Glomerular endothelial cell (primary cell): ENCODE results near the gene ADAMTSL1. TPM values are rescaled to one million over a fixed set of nuclear protein-coding genes. Genes with fewer than 3 reads are reported as not detected.

ENCODE experiments used
- DNase-seq: peaks from one replicate; pipeline ENCODE4 v3.0.0-alpha.2; 2011; ENCODE audit warnings: low read depth, low spot score; ENCODE audit errors: extremely low read depth
- total RNA-seq: library from RNA; depleted of rRNA; stranded (reverse); fragments of >200 nt; gene quantifications from 2 replicates; pipeline ENCODE4 v1.2.3, GENCODE V29; 2015

The ADAMTSL1 gene
- total RNA-seq, 1 donor from 2014 or later = 17.2 TPM

DNA sequence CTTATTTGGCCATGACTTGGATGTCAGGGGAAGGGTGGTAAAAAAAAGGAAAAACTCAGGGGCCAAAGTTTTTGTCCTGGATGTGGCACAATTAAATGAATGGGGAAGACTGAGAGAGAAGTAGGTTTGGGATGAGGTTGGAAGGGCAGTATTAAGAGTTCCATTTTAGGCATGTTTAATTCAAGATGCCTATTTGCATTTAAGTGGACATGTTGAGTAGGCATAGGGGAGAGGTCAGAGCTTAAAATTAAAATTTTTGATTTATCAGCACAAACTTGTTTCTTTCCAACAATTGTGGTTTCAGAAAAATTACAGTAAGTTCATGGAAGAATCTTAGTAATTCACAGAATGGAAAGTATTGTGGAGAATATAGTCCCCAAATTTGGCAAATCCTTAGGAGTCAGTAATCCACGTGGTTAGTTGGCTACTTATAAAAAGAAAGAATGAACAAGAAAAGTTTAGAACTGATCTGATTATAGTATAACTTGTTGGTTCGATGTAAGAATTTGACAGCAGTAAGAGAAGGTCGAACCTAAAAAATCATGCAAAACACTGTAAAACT lies 293.1 kb downstream of the ADAMTSL1 start:
- DNase-seq = no peak

DNA sequence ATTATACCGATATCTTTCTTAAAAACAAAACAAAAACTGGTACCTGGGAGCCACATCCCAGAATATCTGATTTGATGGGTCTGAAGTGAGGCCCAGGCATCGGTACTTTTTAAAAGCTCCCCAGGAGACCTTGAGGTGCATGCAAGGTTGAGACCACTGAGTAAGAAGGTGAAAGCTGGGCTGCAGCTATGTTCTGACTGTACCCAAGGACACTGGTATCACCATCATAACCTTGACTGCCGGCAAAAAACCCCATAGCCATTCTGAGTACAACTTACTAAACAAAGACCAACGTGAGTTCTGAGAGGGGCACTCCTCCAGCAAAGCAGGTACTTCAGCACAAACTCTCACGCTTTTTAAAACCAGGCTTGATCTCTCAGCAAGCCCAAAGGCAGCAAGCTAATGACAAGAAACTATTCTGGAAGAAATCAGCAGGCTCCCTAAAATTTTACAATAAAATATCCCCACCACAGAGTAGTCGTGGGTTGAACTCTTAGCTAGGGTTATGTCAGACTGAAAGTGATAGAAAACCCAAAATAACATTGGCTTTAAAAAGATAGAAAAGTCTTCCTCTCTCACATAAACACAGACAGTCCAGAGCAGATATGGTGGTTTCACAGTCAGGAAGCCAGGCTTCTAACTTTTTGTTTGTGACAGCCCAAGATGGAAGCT lies 295.1 kb downstream of the ADAMTSL1 start:
- no peak for DNase-seq

DNA sequence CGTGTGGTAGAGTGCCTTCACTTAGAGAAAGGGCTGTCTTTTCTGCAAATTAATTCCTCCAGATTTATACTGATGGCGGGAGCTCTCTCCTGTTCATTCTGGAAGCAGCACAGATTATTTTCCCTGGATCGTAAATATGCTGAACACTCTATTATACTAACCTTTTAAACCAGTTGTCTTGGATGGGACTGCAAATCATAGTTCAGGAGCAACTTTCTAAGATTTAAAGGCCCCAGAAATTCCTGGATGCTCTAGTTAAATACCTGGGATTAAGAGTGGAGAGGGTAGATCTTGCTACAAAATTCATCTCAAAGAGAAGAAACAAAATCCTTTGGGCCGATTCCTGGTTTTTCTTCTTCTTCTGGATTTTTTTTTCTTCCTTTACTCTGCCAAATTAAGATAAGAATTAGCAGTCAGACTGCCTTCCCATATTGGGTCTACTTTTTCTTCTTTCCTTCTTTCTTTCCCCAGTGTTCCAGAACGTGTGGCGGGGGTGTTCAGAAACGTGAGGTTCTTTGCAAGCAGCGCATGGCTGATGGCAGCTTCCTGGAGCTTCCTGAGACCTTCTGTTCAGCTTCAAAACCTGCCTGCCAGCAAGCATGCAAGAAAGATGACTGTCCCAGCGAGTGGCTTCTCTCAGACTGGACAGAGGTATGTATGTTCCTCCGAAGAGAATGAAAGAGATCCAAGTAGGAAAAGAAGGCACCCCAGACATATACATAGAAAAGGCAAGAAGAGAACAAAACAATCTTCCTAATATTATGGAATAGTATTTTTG lies 296.4 kb downstream of the ADAMTSL1 start:
- DNase-seq = no peak

DNA sequence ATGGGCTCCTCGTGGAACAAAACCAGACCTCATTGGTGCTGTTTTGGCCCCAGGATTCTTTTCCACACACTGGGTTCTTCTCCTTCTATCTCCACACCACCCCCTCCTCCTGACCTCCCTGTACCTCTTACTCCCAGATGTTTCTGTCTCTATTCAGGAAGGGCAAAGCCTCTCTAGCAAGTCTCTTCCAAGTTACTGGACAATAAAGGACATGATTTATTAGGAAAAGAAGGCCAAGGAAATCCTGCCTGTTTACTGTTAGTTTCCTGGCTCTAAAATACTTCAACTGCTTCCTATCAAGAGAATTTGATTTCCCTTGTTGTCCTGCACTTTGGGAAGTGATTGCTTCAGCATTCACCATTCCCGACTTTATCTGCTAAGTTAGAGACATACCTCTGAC lies 297.1 kb downstream of the ADAMTSL1 start:
- no peak for DNase-seq

DNA sequence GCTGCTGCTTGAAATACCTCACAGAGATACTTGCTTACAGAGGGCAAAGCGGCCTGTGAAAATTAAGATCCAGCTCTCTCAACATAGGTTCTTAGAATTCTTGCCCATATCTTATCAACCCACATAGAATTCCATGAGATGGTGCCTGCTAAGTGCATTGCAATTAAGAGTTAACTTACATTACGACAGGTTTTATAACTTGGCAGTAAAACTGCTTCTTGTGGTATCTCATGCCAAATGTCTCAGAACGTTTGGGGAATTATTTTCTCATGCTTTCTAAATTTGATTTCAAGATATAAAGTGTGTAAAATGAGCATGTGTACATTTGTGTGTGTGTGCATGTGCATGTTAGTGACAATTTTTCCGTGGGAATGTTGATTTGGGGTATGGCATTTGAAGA lies 297.8 kb downstream of the ADAMTSL1 start:
- no peak for DNase-seq

DNA sequence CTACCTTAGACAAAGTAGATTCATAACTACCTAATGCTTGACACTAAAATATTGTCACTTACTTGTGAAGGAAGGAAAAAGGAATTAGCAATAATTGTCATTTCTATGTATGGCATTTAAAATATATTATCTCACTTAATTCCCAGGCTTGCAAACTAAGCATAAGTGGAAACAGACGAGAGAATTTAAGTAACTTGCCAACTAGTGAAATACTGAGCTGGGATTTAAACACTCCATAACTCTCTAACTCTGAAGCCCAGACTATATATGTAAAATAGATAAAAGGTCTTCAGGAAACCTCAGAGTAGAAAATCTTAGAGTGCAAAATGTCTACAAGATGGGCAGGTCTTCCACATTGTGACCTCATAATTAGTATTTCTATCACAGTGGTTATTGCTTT lies 301.3 kb downstream of the ADAMTSL1 start:
- no peak for DNase-seq

DNA sequence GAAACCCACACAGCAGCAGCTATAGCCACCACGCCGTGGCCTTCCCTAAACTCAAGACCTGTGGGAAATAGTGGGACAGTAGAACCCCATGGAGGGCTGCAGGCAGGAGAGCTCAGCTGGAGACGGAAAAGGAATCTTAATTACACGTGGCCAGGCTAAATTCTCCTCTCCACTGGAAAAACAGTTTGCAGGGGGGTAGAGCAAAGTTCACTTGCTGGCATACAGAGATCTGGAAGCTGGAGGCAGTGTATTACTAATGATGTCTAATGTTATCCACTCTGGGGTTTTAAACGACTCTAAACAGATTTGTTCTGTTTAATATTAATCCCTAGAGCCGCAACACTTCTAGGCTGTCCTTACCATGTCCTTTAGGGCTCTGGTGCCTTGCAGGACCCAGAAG lies 302.0 kb downstream of the ADAMTSL1 start:
- no peak for DNase-seq

DNA sequence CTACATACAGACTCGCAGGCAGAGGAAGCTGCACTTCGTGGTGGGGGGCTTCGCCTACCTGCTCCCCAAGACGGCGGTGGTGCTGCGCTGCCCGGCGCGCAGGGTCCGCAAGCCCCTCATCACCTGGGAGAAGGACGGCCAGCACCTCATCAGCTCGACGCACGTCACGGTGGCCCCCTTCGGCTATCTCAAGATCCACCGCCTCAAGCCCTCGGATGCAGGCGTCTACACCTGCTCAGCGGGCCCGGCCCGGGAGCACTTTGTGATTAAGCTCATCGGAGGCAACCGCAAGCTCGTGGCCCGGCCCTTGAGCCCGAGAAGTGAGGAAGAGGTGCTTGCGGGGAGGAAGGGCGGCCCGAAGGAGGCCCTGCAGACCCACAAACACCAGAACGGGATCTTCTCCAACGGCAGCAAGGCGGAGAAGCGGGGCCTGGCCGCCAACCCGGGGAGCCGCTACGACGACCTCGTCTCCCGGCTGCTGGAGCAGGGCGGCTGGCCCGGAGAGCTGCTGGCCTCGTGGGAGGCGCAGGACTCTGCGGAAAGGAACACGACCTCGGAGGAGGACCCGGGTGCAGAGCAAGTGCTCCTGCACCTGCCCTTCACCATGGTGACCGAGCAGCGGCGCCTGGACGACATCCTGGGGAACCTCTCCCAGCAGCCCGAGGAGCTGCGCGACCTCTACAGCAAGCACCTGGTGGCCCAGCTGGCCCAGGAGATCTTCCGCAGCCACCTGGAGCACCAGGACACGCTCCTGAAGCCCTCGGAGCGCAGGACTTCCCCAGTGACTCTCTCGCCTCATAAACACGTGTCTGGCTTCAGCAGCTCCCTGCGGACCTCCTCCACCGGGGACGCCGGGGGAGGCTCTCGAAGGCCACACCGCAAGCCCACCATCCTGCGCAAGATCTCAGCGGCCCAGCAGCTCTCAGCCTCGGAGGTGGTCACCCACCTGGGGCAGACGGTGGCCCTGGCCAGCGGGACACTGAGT lies 303.2 kb downstream of the ADAMTSL1 start:
- DNase-seq = no peak

DNA sequence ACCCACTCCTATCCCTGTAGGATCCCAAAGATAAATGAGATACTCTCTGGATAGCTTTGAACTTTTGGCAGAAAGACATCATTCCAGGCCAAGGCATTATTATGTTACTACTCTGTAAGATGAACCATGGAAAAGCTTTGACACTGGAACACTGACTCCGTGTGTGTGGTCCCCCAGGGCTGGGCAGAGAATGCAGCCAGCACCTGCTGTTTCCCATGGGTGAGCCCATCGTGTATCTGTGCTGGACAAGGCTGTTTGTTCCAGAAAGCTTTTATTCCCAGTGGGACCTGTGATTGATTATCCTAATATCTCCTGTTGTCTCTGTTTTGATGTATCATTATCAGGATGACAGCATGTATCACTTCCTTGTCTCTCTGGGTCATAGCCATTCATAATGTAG lies 304.2 kb downstream of the ADAMTSL1 start:
- DNase-seq = no peak

DNA sequence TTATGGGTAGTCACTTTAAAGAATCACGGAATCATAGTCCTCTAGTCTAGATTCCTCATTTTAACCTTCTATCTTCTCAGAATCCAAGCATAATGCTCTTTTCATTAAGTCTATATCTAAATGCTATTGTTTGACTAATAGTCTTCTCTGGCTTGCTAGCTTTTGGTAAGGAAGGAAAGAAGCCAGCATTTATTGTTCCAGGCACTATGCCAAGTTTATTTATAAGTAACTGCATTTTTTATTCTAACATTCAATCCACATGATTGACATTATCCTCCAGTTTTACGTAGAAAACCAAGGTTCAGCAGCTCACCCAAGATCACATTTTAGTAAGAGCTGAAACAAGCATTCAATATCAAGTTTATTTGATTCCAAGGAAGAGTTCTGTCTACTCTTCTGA lies 304.9 kb downstream of the ADAMTSL1 start:
- no peak for DNase-seq

DNA sequence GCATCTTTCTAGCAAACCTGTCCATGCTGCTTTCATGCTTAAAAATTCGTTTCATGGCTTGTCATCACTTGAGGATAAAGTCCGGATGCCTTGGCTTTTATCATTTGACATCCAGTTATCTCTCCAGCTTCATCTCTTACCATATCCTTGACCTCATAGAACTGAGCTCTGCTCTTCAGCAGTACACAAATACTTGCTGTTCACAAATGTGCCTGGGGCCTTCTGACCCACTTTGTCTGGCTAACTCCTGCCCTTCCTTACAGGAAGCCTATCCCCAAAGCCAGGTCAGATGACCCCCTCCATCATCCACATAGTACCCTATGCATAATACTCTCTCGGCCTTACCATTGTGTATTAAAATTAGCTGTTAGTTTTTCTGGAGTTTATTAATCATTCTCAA lies 310.0 kb downstream of the ADAMTSL1 start:
- no peak for DNase-seq

DNA sequence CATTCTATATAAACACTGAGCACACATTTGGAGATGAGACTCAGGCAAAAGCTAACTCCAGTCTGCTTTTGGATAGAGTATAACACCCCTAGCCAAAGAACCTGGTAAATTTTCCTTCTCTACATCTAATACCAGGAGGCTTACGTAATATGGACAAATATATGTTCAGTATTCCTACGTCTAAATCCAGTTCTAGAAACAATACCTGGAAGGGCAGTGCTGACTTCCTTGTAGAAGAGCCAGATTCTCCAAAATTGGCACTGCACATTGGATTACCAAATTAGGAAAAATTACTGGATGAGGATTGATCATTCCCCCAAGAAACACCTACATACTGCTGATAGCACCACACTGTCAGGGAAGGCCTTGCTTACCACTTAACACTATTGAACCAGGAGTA lies 311.7 kb downstream of the ADAMTSL1 start:
- DNase-seq = peak; percentile 69

DNA sequence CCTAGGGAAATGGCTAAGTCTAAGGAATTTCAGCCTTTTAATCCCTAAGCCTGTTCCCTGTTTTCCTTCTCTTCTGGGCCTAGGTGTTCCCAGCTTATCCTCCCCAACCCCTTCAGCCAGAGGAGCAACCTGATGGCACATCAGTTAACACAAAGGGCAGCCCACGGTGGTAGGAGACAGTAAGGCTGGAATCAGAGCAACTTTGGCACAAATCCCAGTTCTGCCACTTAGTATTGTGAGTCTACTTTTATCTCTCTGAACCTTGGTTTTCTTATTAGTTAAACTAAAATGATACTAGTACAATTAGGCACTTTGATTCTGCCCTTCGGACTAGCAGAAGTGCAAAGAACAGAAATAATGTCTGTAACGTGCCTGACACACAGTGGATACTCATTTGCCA lies 312.2 kb downstream of the ADAMTSL1 start:
- no peak for DNase-seq

DNA sequence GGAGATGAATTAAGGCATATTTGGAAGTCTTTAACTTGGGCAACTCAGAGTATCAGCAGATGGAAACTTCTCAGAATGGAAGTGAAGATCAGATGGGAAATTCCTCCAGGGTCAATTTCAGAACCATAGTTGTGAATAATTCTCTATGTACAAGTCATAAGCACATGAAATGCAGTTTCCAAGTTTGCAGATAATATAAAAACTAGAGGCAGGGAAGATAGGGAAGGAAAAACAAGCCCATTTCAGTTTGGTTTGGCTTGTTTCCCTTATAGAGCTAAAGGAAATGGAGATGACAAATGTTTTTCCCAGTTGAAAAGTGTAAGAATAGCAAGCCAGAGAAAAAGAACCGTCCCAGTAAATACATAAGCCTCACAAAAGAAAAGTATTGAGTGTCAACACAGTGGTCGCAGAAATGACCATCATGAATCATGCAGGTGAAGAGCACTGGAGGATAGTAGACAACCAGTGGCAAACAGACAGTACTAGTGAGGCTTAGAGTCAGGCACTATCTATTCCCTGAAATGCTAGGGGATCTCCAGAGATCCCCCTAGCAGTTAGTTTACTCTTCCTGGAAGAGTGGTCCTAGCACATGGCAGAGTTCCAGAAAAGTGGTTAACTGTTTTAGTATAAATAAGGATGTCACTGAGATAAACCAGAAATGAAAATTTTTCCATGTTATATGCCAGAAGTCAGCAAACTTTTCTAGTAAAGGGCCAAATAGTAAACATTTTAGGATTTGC lies 313.1 kb downstream of the ADAMTSL1 start:
- DNase-seq = no peak

DNA sequence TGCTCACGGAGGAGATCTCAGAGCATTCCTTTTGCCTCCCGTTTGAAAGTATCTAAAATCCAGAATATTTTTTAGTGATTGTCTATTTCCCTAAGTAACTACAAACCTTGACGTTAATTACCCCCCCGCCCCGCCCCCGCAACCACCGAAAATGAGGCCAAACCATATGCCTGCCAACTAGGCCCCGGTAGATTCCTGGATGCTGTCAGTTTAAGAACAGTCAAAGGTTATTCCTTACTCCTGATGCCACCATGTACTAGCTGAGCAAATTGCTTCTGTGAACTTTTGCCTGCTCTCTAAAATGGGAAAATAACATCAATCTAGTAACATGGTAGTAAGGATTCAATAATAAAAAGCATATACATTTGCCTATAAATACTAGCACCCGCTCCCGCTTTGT lies 314.3 kb downstream of the ADAMTSL1 start:
- no peak for DNase-seq

DNA sequence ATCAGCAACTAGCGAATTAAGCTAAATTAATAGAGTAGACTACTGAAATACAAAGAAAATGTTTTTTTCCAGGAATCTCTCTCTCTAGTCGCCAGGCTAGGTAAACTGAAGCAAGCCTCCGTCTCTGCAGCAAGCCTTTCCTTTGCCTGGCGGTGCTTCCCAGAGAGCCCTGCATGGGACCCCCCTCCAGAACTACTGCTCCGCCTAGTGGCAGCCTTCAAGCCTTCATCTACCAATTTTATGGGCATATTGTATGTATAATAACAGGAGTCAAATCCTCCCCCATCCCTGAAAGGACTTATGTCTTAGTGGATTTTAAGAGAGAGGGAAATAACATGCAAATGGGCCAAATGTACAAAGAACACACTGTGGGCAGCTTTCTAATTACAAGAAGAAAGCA lies 317.1 kb downstream of the ADAMTSL1 start:
- no peak for DNase-seq

DNA sequence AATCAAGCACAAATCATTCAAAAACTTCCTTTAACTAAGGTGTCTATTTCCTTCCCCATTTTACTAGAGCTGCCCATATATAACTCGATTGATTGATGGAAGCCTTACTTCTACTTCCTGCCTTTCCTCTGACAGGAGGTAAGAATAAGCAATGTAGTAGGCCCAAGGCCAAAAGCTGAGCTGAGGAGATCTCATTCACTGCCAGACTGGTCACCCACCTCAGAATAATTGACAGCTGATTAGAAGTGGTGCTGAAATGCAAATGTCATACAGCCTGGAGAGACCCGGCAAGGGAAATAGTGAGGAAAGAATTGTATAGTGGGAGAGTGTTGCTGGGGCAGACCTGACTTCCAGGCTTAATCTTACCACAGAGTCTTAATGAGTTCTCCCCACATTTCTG lies 319.2 kb downstream of the ADAMTSL1 start:
- no peak for DNase-seq

DNA sequence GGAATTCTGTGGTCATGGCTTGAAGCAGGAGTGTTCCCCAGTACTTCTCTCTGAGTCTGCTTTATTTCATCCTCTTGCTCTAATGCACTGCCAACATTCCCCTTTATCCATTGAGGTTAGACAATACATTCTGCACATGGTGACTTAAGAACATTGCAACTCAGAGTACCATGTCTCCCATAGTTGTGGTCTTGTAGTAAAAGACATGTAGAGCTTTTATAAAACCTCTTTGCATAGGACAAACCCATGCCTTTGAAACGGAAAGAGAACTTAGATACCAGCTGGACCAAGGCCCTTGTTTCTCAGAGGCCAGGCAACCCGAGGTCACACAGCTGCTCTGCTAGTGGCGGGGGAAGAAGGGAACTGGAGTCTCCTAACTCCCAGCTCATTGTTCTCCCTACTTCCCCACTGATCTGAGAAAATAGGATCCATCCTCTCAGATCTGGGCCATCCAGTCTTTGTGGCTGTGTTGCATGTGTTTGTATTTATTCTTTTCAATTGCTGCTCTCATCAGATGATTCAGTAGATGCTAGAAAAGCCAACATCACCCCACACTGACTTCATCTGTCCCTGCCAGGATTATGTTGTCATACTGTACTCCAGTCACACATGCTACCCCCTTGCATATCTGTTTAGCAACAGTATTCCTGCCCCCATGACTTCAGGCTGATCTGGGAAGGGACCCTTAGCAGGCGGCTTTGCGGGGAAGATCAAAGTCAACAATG lies 322.2 kb downstream of the ADAMTSL1 start:
- DNase-seq = no peak

DNA sequence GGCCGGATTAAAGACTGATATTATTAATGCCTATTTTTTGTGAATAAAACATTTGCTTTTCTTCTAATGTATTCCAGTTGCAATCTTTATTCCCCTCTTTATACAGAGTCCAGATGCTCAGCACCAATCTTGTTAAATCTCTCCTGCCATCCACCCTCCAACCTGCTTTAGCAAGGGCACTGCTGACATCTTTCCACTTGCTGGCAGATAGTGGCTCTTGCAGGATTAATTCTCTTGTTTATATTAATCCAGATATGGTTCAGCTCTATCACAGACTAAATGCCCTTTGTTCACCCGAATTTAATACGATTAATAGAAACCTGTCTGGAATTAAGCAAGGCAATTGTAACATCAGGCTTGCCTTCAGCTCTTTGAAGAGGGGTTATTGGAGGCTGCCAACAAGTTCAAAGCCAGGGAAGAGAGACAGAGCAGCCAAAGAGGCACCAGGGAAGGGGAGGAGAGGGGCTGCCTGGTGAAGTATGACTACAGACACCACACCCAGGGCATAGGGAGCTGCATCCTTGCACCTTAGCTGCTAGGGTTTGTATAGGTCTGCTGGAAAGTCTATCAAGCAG lies 322.8 kb downstream of the ADAMTSL1 start:
- DNase-seq = no peak
